Epidermal melanocyte (primary cell): ENCODE results near the gene COL7A1.

ENCODE experiments used
- DNase-seq: peaks from one replicate; pipeline ENCODE4 v3.0.0; 2011; ENCODE audit warnings: low spot score; ENCODE audit not compliant: insufficient read length

Gene COL7A1

GRCh38 chr3:48595075-48595525 lies at the start of gene COL7A1:
Gene COL7A1, minus strand, starts transcription at chr3:48595329. Its CDS starts 170 bp downstream, at chr3:48595159.
- DNase-seq: no peak

GRCh38 chr3:48642605-48643004 lies 47.5 kb upstream of the COL7A1 start:
- DNase-seq: no peak

DNA sequence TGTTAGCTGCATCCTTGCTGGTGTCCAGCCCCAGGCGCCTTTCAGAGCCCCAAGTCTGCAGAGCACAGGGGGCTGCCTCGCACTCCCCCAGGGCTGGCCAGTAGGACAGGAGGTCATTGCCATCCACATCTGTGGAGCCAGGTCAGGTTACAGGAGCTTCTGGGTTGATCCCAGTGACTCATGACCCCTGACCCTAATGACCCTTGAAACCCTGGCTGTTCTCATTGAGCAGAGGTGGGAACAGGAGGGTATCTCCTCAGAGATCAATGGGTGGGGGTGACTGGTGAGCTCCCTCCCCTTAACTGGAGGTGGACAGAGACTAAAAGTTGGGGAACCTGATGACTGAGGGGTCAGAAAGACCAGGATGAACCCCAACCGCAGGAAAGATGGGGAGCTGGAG lies 46.3 kb upstream of the COL7A1 start:
- no peak for DNase-seq

DNA sequence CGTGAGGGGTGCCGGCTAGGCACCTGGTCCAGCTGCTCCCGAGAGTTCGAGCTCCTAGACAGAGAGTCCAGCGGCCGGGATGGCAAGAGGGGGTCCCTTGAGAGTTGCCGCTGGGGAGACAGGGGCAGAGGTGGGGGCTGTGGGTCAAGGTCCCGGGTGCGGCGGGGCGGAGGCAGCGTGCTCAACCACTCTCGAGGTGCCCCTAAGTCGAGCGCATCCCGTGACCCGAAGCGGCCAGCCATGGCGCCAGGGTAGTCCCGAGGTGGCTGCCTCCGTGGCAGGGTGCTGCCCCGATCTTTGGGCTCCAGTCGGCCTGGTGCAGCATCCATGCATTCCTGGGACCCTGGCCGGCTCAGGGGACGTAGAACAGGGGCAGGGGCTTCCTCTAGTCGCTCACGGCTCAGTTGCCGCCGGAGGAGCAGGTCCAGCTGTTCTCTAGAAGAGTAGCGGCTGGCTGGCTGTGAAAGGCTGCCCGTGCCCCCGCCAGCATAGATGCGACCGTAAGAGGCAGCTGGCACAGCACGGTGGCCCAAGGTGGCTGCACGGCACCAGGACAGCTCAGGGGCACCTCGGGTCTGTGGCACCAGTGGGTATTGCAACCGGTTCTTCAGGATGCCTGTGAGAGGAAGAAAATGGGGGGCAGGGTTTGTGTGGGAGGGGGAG lies 44.9 kb upstream of the COL7A1 start:
- no peak for DNase-seq

DNA sequence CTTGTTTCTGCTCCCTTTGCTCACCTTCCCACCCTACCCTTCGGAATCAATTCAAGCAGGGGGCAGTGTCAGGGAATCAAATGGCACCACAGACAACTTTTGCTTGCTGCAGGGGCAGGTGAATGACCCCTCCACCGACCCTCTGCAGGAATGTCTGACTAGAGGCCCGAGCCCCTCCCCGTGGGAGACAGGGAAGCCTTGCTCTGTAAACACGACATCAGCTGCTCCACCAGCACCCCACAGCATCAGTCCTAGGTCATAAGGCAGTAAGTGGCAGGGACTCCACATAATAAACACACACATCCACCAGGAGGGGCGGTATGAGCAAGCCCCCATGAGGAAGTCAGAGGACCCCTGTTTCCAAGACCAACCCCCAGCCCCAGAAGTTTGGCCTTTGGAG lies 42.2 kb upstream of the COL7A1 start:
- no peak for DNase-seq

DNA sequence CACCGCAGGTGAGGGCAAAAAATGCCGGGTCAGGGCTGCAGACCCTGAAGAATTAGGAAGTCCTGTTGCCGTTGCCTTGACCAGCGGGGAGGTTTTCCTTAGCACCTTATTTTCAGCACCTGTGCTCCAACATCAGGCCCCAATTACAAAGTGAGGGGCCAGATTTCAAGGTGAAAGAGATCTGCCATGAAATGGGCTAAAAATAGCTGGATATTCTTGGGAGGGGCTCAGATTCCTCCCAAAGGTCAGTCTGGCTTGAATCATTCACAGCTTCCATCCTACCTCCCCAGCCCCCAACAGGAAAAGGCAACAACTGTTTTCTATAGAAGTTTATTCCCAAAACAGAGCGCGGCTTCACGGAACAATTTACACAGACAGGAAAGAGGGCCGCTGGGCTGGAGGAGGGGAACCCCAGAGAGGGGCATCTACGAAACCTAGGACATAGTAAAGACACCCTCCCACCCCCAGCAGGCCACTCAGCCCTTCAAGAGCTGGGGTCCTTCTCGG lies 41.1 kb upstream of the COL7A1 start:
- DNase-seq: no peak

DNA sequence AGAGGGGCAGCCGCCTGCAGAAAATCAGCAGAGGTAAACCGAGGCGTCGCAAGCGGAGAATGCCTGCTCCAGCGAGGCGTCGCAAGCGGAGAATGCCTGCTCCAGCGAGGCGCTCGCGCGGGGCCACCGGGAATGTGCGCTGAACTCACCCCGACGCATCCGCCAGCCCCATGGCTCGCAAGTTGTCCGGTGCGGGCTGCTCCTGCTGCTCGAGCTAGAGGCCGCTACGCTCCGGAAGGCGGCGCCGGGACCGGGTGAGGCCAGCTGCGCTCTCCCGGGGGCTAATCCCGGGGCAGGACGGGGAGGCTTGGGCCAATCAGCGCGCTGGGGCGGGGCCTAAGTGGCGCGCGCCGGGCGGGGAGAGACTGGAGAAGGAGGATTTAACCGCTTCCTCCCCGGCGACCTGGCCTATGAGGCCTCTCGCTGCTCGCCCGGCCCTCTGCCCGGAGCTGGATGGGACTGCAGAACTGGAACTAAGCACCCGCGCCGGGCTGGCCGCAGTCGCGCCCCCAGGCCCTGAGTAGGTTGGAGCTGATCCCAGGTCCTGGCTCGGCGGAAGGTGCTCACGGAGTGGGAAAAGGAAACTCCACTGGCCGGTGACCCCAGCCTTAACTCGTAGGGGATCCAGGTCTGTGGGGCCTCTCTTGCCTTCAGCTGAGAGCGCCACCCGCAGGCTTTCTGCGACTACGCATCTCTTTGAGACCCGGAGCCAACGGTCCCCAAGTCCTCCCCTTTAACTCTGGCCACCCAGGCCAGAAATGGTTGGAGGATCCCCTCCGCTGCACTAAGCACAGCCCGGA lies 40.3 kb upstream of the COL7A1 start, which contains the start of gene SLC26A6:
Gene SLC26A6, minus strand, starts transcription at position 240 of the 800 bp plus-strand sequence. Its CDS starts 68 bp downstream, at position 172.
- peak; percentile 100 for DNase-seq

DNA sequence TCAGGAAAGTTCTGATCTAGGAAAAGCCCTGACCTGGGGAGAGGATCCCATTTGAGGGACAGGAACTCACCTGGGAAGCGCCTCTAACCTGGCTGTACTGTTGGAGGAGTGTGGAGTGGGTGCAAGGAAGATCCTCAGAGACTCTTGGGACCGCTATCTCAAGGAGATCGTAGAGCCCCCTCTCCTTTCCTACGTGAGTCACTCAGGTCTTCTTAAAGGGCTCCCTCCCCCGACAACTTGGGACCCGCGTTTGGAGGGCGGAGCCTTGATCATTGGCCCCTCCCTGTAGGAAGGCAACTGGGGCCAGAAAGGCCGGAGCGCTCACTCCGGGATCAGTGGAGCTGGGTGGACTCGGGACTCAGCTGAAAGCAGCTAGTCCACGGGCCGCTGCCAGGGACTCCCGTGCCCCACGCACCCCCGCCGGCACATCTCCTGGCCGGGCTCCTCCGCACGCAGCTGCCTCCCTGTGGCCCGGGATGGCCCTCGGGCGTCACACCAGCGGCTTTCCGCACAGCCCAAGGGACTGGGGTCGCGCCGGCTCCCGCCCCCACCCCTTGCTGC lies 39.6 kb upstream of the COL7A1 start:
- DNase-seq: peak; percentile 90

DNA sequence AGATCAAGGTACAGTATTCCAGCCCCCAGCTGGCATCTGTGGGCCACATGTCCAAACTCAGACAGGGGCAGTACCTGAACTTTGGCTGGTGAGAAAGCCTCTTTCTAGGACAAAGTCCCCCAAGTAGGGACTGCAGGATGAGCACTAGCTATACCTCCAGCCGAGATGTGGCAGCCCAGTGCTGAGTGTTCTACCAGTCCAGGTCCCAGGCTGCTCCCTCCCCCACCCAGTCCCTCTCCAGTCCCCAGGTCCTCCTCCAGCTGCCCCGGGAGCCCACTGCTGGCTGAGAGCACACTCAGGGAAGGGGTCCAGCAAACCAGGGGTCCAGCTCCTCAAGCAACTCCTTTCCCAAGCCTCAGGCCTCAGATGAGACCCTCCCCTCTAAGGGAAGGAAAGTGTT lies 38.6 kb upstream of the COL7A1 start:
- DNase-seq: no peak

DNA sequence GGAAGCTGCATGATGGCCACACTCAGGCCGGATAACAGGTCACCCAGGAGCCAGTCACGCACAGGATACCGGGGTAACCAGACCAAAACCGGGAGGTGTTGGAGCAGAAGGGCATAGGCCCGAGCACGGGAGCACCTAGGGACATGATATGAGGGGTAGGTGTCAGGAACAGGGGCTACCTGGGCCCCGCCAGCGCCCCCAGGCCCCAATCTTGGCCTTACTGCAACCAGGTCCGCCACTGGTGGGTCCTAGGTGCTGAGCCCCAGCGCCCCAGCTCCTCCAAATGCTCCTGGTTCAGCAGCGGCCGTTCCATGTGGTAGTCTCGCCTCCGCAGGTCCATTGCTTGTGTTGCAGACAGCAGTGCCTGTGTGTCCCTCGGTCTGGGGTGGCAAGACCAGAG lies 38.1 kb upstream of the COL7A1 start:
- no peak for DNase-seq

- no peak for DNase-seq
Measured at GRCh38 chr3:48631516-48632448, 36.7 kb upstream of the COL7A1 start.

DNA sequence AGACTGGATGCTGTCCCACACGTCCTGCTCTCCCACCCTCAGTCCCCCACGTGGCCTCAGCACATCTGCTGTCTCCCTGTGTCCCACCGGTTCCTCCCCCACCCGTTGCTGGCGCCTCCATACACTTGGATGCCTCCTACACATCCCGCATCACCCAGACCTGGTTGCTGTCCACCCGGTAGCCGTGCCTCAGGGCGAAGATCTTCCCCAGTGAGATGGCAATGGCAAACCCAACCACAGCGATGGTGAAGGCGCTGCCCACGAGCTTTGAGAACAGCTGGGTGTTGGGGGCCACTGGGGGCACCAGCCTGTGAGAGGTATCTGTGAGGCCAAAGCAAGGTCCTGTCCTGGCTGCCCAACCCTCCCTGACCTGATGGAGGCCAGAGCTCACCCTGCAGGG lies 35.7 kb upstream of the COL7A1 start:
- no peak for DNase-seq

GRCh38 chr3:48630407-48630806 lies 35.3 kb upstream of the COL7A1 start:
- no peak for DNase-seq

- no peak for DNase-seq
Measured at GRCh38 chr3:48629894-48630293, 34.8 kb upstream of the COL7A1 start.

- DNase-seq: no peak
Measured at GRCh38 chr3:48628277-48629017, 33.3 kb upstream of the COL7A1 start.

DNA sequence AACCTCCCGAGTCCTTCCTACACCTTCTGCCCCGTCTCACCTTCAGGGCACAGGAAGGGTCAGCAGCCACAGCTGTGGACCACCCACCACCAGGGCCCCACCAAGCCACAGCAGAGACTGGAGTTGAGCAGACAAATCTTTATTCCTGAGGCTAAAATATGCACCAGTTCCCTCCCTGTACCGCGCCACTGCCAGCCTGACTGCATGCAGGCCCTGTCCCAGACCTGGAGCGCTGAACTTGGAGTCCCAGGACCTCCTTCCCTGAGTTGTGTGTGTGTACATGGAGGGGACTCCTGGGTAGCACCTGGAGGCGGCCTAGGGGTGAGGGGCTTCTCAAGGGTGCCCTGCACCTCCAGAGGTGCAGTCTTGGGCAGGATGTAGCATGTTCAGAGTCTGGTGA lies 30.5 kb upstream of the COL7A1 start:
- no peak for DNase-seq

DNA sequence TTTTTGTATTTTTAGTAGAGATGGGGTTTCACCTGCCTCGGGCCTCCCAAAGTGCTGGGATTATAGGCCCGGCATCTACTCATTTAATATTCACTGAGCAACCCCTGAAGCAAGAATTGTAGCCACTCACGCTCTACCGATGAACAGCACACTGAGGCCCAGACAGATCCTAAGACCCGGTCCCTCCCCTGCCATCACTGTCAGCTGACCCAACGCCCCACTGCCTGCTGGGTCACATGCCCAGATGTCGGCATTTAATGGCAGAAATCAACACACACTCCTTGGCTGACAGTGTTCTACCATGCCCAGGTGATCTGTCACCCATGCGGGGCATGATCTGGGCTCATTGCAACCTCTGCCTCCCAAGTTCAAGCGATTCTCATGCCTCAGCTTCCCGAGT lies 29.6 kb upstream of the COL7A1 start:
- no peak for DNase-seq

DNA sequence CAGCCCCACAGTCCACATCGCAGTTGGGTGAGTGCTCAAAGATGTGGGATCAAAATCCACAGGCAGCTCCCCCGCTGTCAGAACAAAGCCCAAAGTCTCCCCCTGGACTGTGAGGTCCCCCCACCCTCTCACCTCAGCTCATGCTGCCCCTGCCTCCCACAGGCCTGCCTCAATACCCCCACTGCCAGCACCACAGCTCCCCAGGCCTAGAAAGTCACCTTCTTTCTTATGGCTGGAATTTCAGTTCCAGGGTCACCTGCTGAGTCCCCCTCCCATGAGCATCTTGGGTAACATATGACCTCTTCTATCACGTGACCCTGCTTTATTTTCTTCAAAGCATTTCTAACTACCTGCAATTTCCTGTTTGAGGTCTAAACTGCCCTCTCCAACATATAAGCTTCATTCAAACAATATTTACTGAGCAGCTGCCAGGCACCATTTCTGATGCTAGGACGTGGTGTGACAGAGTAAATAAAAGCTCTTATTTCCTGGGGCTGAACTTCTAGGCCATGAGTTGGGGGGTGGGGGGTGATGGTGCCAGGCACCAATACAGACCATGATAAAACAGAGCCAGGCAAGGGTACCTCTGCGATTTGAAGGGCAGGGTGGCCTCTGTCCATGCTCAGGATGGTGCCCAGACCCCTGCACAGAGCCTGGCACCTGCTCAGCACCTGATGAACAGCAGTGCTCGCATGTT lies 28.9 kb upstream of the COL7A1 start:
- DNase-seq: no peak

DNA sequence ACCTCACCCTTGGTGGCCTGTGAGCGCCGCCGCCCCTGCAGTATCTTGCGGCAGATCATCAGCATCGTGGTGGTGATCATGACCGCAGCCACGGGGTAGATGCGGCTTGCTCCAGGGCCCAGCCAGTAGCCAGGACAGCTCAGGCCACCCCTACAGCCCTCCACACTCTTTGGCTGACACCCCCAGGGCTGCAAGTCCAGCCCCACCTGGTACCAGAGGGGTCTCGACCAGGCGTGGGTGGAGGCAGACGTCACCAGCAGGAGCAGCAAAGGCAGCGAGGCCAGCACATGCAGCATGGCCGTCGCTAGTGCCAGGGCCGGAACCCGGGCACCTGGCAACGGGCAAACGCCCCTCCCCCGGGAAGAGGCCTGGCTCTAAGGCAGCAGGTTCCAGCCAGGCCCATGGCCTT lies 26.3 kb upstream of the COL7A1 start, which contains the start of gene TMEM89:
Gene TMEM89, minus strand, starts transcription at position 309 of the 409 bp plus-strand sequence. Its CDS starts 13 bp downstream, at position 296.
- DNase-seq: no peak
